GM12878 (cell line): ENCODE data around the gene ITCH.

Source experiments
- CHD1 ChIP-seq: IDR thresholded peaks from 2 replicates; pipeline ENCODE4 v1.6.1; 2012; ENCODE audit warnings: low read depth, low read length, improper control_type of control experiment
- CREB1 ChIP-seq: IDR thresholded peaks from 2 replicates; pipeline ENCODE4 v1.6.1; 2012; ENCODE audit warnings: low read depth, mild to moderate bottlenecking, inconsistent platforms
- GABPA ChIP-seq: IDR thresholded peaks from 2 replicates; pipeline ENCODE4 v1.6.1; 2014; ENCODE audit warnings: antibody characterized with exemption, low read depth, mild to moderate bottlenecking, inconsistent platforms
- POLR2A ChIP-seq: IDR thresholded peaks from 2 replicates; pipeline ENCODE4 v1.6.1; 2011; ENCODE audit warnings: low read depth, mild to moderate bottlenecking, low read length
- POLR2AphosphoS5 ChIP-seq: IDR thresholded peaks from 2 replicates; pipeline ENCODE4 v1.6.1; 2011; ENCODE audit warnings: mild to moderate bottlenecking, low read length, inconsistent platforms
- SIN3A ChIP-seq: IDR thresholded peaks from 2 replicates; pipeline ENCODE4 v1.6.1; 2012; ENCODE audit warnings: low read depth, low read length, improper control_type of control experiment
- YY1 ChIP-seq: IDR thresholded peaks from 2 replicates; pipeline ENCODE4 v1.6.1; 2011; ENCODE audit warnings: low read depth, mild to moderate bottlenecking, low read length
- TF ChIP-seq, protein P1 (sequence below), 3 experiments: IDR thresholded peaks in 2 of 3; conservative IDR thresholded peaks in 1 of 3; 2 replicates each; pipeline ENCODE4 v1.5.1; 2011; ENCODE audit warnings: low read depth in 3 of 3, low read length in 3 of 3, mild to moderate bottlenecking in 3 of 3, control low read depth in 2 of 3, moderate library complexity in 2 of 3, inconsistent platforms in 1 of 3, mixed read lengths in 1 of 3; ENCODE audit not compliant: control insufficient read depth in 2 of 3, insufficient read depth in 1 of 3; ENCODE audit errors: extremely low read depth in 1 of 3
- TF ChIP-seq, protein P2 (sequence below): IDR thresholded peaks from 2 replicates; pipeline ENCODE4 v1.6.1; 2012; ENCODE audit warnings: low read length, inconsistent platforms

DNA sequence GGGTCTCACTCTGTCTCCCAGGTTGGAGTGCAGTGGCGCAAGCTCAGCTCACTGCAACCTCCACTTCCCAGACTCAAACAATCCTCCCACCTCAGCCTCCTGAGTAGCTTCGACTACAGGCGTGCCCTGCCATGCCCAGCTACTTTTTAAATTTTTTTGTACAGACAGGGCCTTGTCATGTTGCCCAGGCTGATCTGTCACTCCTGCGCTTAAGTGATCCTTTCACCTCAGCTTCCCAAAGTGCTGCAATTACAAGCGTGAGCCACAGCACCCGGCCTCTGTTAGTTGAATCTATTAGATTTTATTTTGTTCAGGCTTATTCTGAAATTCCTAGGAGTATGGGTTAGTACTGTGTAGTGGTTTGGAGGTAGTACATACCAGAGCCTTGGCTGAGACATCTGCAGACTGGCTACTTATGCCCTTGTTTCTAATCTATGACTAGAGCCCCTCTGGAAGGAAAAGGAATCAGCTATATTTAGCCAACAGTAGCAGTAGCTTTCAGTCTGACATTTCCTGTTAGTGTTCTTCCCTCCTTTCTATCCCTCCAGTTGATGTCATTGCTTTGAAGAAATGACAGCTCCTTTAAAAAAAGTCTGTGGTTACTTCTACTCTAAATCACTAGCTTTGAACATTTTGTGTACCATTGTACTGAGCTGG lies 74.4 kb downstream of the ITCH start:
- TF ChIP-seq POLR2A = no peak
- TF ChIP-seq, protein P1, sequence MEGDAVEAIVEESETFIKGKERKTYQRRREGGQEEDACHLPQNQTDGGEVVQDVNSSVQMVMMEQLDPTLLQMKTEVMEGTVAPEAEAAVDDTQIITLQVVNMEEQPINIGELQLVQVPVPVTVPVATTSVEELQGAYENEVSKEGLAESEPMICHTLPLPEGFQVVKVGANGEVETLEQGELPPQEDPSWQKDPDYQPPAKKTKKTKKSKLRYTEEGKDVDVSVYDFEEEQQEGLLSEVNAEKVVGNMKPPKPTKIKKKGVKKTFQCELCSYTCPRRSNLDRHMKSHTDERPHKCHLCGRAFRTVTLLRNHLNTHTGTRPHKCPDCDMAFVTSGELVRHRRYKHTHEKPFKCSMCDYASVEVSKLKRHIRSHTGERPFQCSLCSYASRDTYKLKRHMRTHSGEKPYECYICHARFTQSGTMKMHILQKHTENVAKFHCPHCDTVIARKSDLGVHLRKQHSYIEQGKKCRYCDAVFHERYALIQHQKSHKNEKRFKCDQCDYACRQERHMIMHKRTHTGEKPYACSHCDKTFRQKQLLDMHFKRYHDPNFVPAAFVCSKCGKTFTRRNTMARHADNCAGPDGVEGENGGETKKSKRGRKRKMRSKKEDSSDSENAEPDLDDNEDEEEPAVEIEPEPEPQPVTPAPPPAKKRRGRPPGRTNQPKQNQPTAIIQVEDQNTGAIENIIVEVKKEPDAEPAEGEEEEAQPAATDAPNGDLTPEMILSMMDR (IDR thresholded peaks at IDR 0.05 in 2 of 3, conservative IDR thresholded peaks at IDR 0.05 in 1 of 3; ENCODE audit: control insufficient read depth in 2 of 3, extremely low read depth in 1 of 3, insufficient read depth in 1 of 3, low read depth in 3 of 3, low read length in 3 of 3) = no peak
- TF ChIP-seq, protein P2, sequence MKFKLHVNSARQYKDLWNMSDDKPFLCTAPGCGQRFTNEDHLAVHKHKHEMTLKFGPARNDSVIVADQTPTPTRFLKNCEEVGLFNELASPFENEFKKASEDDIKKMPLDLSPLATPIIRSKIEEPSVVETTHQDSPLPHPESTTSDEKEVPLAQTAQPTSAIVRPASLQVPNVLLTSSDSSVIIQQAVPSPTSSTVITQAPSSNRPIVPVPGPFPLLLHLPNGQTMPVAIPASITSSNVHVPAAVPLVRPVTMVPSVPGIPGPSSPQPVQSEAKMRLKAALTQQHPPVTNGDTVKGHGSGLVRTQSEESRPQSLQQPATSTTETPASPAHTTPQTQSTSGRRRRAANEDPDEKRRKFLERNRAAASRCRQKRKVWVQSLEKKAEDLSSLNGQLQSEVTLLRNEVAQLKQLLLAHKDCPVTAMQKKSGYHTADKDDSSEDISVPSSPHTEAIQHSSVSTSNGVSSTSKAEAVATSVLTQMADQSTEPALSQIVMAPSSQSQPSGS = no peak
- TF ChIP-seq YY1 = no peak
- no peak for TF ChIP-seq SIN3A
- no peak for TF ChIP-seq CHD1
- TF ChIP-seq CREB1 = no peak
- TF ChIP-seq GABPA = no peak
- no peak for TF ChIP-seq POLR2AphosphoS5
